GM06990 (cell line): ENCODE measurements around the gene CAST.
"Not testable (repeated sequence)": the region's sequence is repeated elsewhere in the genome, so short reads cannot be mapped to it uniquely, and the experiment has no call there.

Source experiments
- DNase-seq: peaks from one replicate; pipeline ENCODE4 v3.0.0-alpha.2; 2011; ENCODE audit not compliant: insufficient read length; ENCODE audit errors: extremely low read depth
- H3K27me3 ChIP-seq: replicated peaks from 2 replicates; pipeline ENCODE4 v1.6.0; 2011; ENCODE audit warnings: low read length; ENCODE audit not compliant: control insufficient read depth, insufficient read depth
- H3K36me3 ChIP-seq: 2 replicates; pipeline ENCODE4 v1.5.1; 2011; ENCODE audit warnings: low read length; ENCODE audit not compliant: control insufficient read depth, insufficient read depth
- H3K4me3 ChIP-seq: replicated peaks from 2 replicates; pipeline ENCODE4 v1.5.1; 2011; ENCODE audit warnings: low read depth, mild to moderate bottlenecking, control low read depth, low read length
- TF ChIP-seq, protein P1 (sequence below): IDR thresholded peaks from 2 replicates; pipeline ENCODE4 v1.5.1; 2011; ENCODE audit warnings: low read length, control low read depth, mild to moderate bottlenecking, inconsistent platforms; ENCODE audit not compliant: insufficient read depth, poor library complexity, severe bottlenecking

The CAST gene

DNA sequence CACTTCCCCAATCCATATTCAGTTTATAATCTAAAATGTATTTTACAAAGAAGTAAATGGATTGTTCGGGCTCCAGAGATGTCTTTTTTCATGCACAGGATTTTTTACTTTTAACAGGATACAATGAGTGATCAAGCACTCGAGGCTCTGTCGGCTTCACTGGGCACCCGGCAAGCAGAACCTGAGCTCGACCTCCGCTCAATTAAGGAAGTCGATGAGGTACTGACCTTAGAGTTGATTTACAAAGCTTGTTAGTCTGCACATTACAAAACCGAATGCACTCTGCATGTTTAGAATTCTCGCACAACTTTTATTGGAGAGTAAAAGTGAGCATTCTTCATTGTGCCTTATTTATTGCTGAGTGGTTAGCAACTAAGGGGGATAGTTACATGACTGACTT, 80.4 kb downstream of the CAST start:
- Histone ChIP-seq H3K36me3 (peaks cover 13% of the 10 kb centered on the region), H3K4me3 (no peak overlapping the region), H3K27me3 (no peaks in the 10 kb centered on the region)
- TF ChIP-seq, protein P1, sequence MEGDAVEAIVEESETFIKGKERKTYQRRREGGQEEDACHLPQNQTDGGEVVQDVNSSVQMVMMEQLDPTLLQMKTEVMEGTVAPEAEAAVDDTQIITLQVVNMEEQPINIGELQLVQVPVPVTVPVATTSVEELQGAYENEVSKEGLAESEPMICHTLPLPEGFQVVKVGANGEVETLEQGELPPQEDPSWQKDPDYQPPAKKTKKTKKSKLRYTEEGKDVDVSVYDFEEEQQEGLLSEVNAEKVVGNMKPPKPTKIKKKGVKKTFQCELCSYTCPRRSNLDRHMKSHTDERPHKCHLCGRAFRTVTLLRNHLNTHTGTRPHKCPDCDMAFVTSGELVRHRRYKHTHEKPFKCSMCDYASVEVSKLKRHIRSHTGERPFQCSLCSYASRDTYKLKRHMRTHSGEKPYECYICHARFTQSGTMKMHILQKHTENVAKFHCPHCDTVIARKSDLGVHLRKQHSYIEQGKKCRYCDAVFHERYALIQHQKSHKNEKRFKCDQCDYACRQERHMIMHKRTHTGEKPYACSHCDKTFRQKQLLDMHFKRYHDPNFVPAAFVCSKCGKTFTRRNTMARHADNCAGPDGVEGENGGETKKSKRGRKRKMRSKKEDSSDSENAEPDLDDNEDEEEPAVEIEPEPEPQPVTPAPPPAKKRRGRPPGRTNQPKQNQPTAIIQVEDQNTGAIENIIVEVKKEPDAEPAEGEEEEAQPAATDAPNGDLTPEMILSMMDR = no peak
- no peak for DNase-seq

DNA sequence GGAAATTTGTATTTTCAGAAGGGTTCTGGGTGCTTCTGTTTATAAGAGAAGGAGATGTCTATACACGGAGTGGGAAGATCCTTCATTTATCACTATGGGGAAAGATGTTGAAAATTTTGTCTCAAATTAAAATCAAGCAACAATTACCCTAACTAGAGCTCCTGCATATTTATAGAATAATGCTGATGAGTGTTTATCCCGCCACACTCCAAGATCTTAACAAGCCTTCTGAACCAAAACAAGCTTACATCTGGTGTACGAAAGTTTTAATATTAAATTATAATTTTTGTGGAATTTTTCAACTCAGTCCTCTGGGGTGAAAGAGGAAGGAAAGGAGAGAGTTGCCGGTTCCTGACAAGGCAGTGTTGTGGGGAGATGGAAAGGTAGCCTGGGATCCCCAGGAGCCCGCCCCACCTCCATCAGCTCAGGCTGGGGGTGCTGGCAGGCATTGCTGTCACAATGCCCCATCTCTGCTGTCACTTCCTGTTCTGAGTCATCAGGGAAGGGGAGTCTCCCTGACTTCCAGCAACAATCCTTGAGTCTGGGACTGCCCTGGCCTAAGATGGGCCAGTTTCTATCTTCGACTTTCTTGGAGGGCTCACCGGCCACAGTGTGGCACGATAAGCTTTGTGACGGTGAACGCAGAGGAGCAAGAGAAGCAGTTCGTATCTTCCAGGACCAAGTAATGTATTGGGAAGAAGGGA, 81.0 kb downstream of the CAST start:
- Histone ChIP-seq H3K36me3 (peaks cover 13% of the 10 kb centered on the region), H3K4me3 (no peak overlapping the region), H3K27me3 (no peaks in the 10 kb centered on the region)
- DNase-seq = no peak
- TF ChIP-seq, protein P1 = no peak

DNA sequence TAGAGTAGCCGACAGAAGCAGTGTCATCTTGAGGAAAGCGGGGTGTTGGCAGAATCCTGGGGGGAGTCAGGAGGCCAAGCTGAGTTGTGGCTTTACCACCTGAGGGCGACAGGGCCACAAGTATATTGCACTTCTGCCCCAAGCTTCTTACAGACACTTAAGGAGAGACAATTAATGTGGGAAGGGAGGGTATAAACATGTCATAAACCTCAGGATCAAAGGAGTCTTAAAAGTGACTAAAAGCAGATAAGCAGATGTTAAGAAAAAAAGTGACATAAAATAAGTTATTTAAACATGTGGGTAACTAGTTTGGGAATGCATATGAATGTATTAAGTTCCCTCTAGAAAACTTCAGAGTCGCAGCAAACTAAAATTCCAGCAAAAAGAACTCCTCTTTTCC, 81.6 kb downstream of the CAST start:
- TF ChIP-seq, protein P1 = no peak
- Histone ChIP-seq H3K36me3 (peaks cover 17% of the 10 kb centered on the region), H3K4me3 (no peak overlapping the region), H3K27me3 (no peaks in the 10 kb centered on the region)
- DNase-seq = no peak

DNA sequence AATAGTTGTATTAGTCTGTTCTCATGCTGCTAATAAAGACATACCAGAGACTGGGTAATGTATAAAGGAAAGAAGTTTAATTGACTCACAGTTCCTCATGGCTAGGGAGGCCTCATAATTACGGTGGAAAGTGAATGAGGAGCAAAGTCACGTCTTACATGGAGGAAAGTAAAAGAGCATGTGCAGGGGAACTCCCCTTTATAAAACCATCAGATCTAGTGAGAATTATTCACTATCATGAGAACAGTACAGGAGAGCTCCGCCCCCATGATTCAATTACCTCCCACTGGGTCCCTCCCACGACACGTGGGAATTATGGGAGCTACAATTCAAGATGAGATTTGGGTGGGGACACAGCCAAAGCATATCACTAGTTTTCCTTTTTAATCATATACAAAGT, 82.0 kb downstream of the CAST start:
- H3K27me3 ChIP-seq, H3K4me3 ChIP-seq, DNase-seq: not testable (repeated sequence)
- peaks cover 17% of the 10 kb centered on the region for H3K36me3 ChIP-seq

DNA sequence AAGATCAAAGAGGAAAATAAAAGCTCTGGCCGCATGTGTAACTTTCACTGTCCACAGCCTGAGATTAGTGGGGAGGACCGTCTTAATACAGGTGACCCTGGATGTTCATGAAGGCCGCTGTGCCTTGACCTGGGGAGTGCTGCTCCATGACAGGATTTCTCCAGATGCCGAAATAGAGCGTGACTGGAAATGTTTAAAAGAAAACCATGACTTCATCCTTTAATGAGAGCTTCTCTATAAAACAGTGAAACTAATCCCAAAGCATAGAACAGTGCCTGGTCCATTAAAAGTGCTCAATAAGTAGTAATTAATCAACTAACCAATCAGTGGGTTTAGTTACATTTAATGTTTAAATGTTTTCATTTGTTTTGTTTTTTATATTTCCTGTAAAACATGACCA, 82.8 kb downstream of the CAST start:
- TF ChIP-seq, protein P1 = no peak
- H3K36me3 ChIP-seq = peaks cover 17% of the 10 kb centered on the region
- no peak for DNase-seq
- no peak overlapping the region for H3K4me3 ChIP-seq
- H3K27me3 ChIP-seq = no peaks in the 10 kb centered on the region

DNA sequence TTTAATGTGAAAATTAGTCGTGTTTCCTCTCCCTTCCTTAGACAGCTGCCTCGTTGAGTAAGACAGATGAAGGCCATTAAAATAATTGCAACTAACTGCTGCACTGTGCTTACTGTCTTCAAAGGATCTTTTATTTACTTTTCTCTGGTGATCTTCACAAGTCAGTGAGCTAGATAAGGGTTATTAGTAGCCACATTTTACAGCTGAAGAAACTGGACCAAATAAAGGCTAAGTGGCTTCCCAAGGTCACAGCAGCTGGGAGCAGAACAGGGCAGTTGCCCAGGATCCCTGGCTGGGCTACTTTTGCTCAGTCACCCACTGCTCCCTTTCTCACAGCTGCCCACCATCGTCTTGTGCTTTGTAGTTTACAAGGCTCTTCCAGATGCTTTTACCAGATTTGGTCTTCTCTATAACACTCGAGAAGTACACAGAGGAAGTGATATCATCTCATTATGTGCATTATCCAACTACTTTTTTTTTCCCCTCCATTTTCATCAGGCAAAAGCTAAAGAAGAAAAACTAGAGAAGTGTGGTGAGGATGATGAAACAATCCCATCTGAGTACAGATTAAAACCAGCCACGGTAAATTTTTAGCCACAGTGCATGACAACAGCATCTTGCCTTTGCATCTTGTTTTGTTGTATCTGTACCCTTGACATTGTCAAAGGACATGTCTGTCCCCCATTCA, 83.8 kb downstream of the CAST start:
- TF ChIP-seq, protein P1 = no peak
- Histone ChIP-seq H3K4me3 (no peak overlapping the region), H3K27me3 (no peaks in the 10 kb centered on the region), H3K36me3 (peaks cover 17% of the 10 kb centered on the region)
- no peak for DNase-seq
